H1 (cell line): ENCODE measurements around the gene CRYM. TPM values are rescaled to one million over a fixed set of nuclear protein-coding genes. Genes with fewer than 3 reads are reported as not detected.

ENCODE experiments used
- CTCF ChIA-PET: fragments of 300-600 bp; sonication (Branson Sonifier 250); formaldehyde crosslinking; loops from one replicate; lab custom pipeline; 2021; ENCODE audit not compliant: partially characterized antibody; lab: Charles Lee
- POLR2A ChIA-PET: fragments of 300-600 bp; sonication (Branson Sonifier 250); formaldehyde crosslinking; loops from one replicate; lab custom pipeline; 2021; ENCODE audit warnings: inconsistent platforms; ENCODE audit not compliant: partially characterized antibody; lab: Charles Lee
- DNase-seq, 2 experiments: peaks; one replicate each; pipeline versions ENCODE4 v3.0.0 to v3.0.0-alpha.2; 2010 to 2022; ENCODE audit warnings: low spot score in 2 of 2, low read depth in 1 of 2, mixed read lengths in 1 of 2
- FAIRE-seq: peaks from 2 replicates; lab custom pipeline; 2011; peaks lifted over from hg19 to GRCh38; lab: Jason Lieb, UNC
- H2AFZ ChIP-seq: 2 replicates; pipeline ENCODE4 v1.8.1; 2012; ENCODE audit warnings: low read length, inconsistent platforms
- H2AK5ac ChIP-seq: 2 replicates; pipeline ENCODE4 v1.6.1; 2013; ENCODE audit warnings: low read depth, low read length
- H2BK120ac ChIP-seq: replicated peaks from 2 replicates; pipeline ENCODE3; 2013; ENCODE audit warnings: low read depth, low read length, inconsistent platforms
- H2BK12ac ChIP-seq: 2 replicates; pipeline ENCODE4 v1.6.1; 2013; ENCODE audit warnings: low read depth, low read length
- H2BK15ac ChIP-seq: 2 replicates; pipeline ENCODE4 v1.6.1; 2013; ENCODE audit warnings: low read length
- H2BK20ac ChIP-seq: 2 replicates; pipeline ENCODE4 v1.6.1; 2013; ENCODE audit warnings: low read length
- H2BK5ac ChIP-seq: 2 replicates; pipeline ENCODE4 v1.6.1; 2013; ENCODE audit warnings: low read depth, low read length
- H3K14ac ChIP-seq: 2 replicates; pipeline ENCODE4 v1.6.1; 2013; ENCODE audit warnings: inconsistent platforms; ENCODE audit not compliant: insufficient read length
- H3K18ac ChIP-seq: 2 replicates; pipeline ENCODE4 v1.6.1; 2013; ENCODE audit warnings: low read length; ENCODE audit errors: extremely low read depth
- H3K23ac ChIP-seq: 2 replicates; pipeline ENCODE4 v1.6.1; 2013; ENCODE audit warnings: inconsistent platforms; ENCODE audit not compliant: insufficient read length
- H3K23me2 ChIP-seq: 2 replicates; pipeline ENCODE4 v1.6.1; 2013; ENCODE audit warnings: low read depth, low read length
- H3K27ac ChIP-seq: 2 replicates; pipeline ENCODE4 v1.6.1; 2011; ENCODE audit warnings: low read depth, low read length, inconsistent platforms
- H3K27me3 ChIP-seq, 4 experiments: replicated peaks in 1 of 4; 1 replicate in 1 of 4; 2 replicates in 3 of 4; pipeline versions ENCODE4 v1.6.1 to v1.8.1; 2011 to 2013; ENCODE audit warnings: low read length in 3 of 4, mild to moderate bottlenecking in 3 of 4, inconsistent platforms in 2 of 4, mixed read lengths in 2 of 4, moderate library complexity in 1 of 4; ENCODE audit not compliant: control insufficient read depth in 3 of 4, insufficient read depth in 3 of 4; ENCODE audit errors: extremely low read depth in 1 of 4
- H3K36me3 ChIP-seq, 4 experiments: 2 replicates each; pipeline versions ENCODE4 v1.6.1 to v1.8.1; 2011 to 2013; ENCODE audit warnings: mild to moderate bottlenecking in 4 of 4, low read length in 3 of 4, moderate library complexity in 2 of 4, control low read depth in 1 of 4, inconsistent platforms in 1 of 4; ENCODE audit not compliant: insufficient read depth in 4 of 4, control insufficient read depth in 2 of 4
- H3K4ac ChIP-seq: replicated peaks from 2 replicates; pipeline ENCODE3; 2013; ENCODE audit warnings: low read length, low read depth, mixed read lengths, inconsistent platforms; ENCODE audit not compliant: insufficient read length
- H3K4me1 ChIP-seq, 4 experiments: replicated peaks in 1 of 4; 1 replicate in 1 of 4; 2 replicates in 3 of 4; pipeline versions ENCODE4 v1.6.1 to v1.8.1; 2011 to 2013; ENCODE audit warnings: low read length in 3 of 4, inconsistent platforms in 2 of 4, mixed read lengths in 1 of 4; ENCODE audit not compliant: insufficient read depth in 4 of 4, control insufficient read depth in 3 of 4
- H3K4me2 ChIP-seq, 2 experiments: 2 replicates each; pipeline versions ENCODE4 v1.6.1 to v1.8.1; 2011 to 2013; ENCODE audit warnings: low read depth in 2 of 2, low read length in 2 of 2, control low read depth in 1 of 2, inconsistent platforms in 1 of 2, mild to moderate bottlenecking in 1 of 2; ENCODE audit not compliant: insufficient read depth in 1 of 2
- H3K4me3 ChIP-seq, 4 experiments: fragments of 200-600, 300-600 bp in 1 of 4; sonication (generic), shearing (Covaris generic), sonication (Bioruptor Twin) in 1 of 4; 2 replicates each; pipeline versions ENCODE4 v1.5.1 to v1.8.1; 2011 to 2016; ENCODE audit warnings: low read length in 4 of 4, low read depth in 3 of 4, control low read depth in 2 of 4, inconsistent platforms in 2 of 4, mild to moderate bottlenecking in 2 of 4, mixed read lengths in 1 of 4, moderate library complexity in 1 of 4; ENCODE audit not compliant: insufficient read depth in 2 of 4; ENCODE audit errors: extremely low read depth in 1 of 4
- H3K56ac ChIP-seq: replicated peaks from 2 replicates; pipeline ENCODE3; 2013; ENCODE audit warnings: low read depth, mild to moderate bottlenecking, mixed read lengths, low read length, inconsistent platforms; ENCODE audit not compliant: insufficient read length
- H3K79me1 ChIP-seq: 2 replicates; pipeline ENCODE4 v1.6.1; 2013; ENCODE audit warnings: low read depth, low read length, control low read depth
- H3K79me2 ChIP-seq, 2 experiments: 2 replicates each; pipeline versions ENCODE4 v1.6.1 to v1.8.1; 2012 to 2013; ENCODE audit warnings: low read length in 2 of 2, mild to moderate bottlenecking in 2 of 2, inconsistent platforms in 1 of 2; ENCODE audit not compliant: insufficient read depth in 2 of 2, control insufficient read depth in 1 of 2
- H3K9ac ChIP-seq, 4 experiments: replicated peaks in 1 of 4; 1 replicate in 1 of 4; 2 replicates in 3 of 4; pipeline versions ENCODE4 v1.6.1 to v1.8.1; 2011 to 2013; ENCODE audit warnings: low read depth in 3 of 4, low read length in 3 of 4, control low read depth in 2 of 4, mild to moderate bottlenecking in 2 of 4, moderate library complexity in 2 of 4, inconsistent platforms in 1 of 4; ENCODE audit errors: extremely low read depth in 1 of 4
- H3K9me3 ChIP-seq, 2 experiments: 2 replicates each; pipeline versions ENCODE4 v1.6.1 to v1.8.1; 2012 to 2013; ENCODE audit warnings: mild to moderate bottlenecking in 2 of 2, moderate library complexity in 2 of 2, control low read depth in 1 of 2, inconsistent platforms in 1 of 2, low read depth in 1 of 2, low read length in 1 of 2, mixed read lengths in 1 of 2; ENCODE audit not compliant: insufficient read depth in 2 of 2
- H4K20me1 ChIP-seq, 2 experiments: replicated peaks in 1 of 2; 2 replicates each; pipeline versions ENCODE3 to v1.8.1; 2011 to 2013; ENCODE audit warnings: inconsistent platforms in 2 of 2, low read length in 2 of 2, mild to moderate bottlenecking in 1 of 2; ENCODE audit not compliant: insufficient read depth in 2 of 2, control insufficient read depth in 1 of 2
- H4K5ac ChIP-seq: 2 replicates; pipeline ENCODE4 v1.6.1; 2013; ENCODE audit warnings: low read length, low read depth, mixed read lengths, inconsistent platforms; ENCODE audit not compliant: insufficient read length
- H4K8ac ChIP-seq: 2 replicates; pipeline ENCODE4 v1.8.0; 2013; ENCODE audit warnings: mild to moderate bottlenecking, moderate library complexity, low read length, inconsistent platforms; ENCODE audit not compliant: insufficient read depth; ENCODE audit errors: extremely low read depth
- H4K91ac ChIP-seq: replicated peaks from 2 replicates; pipeline ENCODE3; 2013; ENCODE audit warnings: low read length, mixed read lengths, inconsistent platforms; ENCODE audit not compliant: insufficient read length
- CBX8 ChIP-seq: fragments of 300-800, 300-1000 bp; sonication (generic); IDR thresholded peaks from 2 replicates; pipeline ENCODE4 v1.7.1; 2016; ENCODE audit warnings: low read depth, low read length, borderline replicate concordance
- EGR1 ChIP-seq: IDR thresholded peaks from 2 replicates; pipeline ENCODE4 v1.6.1; 2011; ENCODE audit warnings: low read depth, low read length, borderline replicate concordance
- FOSL1 ChIP-seq: IDR thresholded peaks from 2 replicates; pipeline ENCODE4 v1.6.1; 2011; ENCODE audit warnings: mild to moderate bottlenecking, low read depth, low read length, moderate library complexity; ENCODE audit not compliant: insufficient read depth
- HDAC6 ChIP-seq: IDR thresholded peaks from one replicate; pipeline ENCODE4 v1.7.1; 2012; ENCODE audit warnings: low read depth, mild to moderate bottlenecking, inconsistent platforms, low read length, moderate library complexity
- JUN ChIP-seq: IDR thresholded peaks from 2 replicates; pipeline ENCODE4 v1.6.1; 2011; ENCODE audit warnings: low read depth, mild to moderate bottlenecking, improper control_type of control experiment, low read length
- JUND ChIP-seq: IDR thresholded peaks from 2 replicates; pipeline ENCODE4 v1.6.1; 2011; ENCODE audit warnings: mild to moderate bottlenecking, improper control_type of control experiment, low read length
- KDM4A ChIP-seq: IDR thresholded peaks from one replicate; pipeline ENCODE4 v1.7.1; 2012; ENCODE audit warnings: low read depth, mild to moderate bottlenecking, moderate library complexity, low read length, inconsistent platforms; ENCODE audit not compliant: severe bottlenecking
- SAP30 ChIP-seq: fragments of 300-600 bp; sonication (generic); IDR thresholded peaks from 2 replicates; pipeline ENCODE4 v1.7.1; 2012; ENCODE audit warnings: low read length, moderate library complexity, mild to moderate bottlenecking, inconsistent platforms; ENCODE audit not compliant: insufficient read depth, insufficient replicate concordance
- SUZ12 ChIP-seq: fragments of 200-600 bp; sonication (generic); IDR thresholded peaks from 2 replicates; pipeline ENCODE4 v1.6.1; 2012; ENCODE audit warnings: mild to moderate bottlenecking, inconsistent platforms, low read length, moderate library complexity, mixed read lengths
- TBP ChIP-seq: IDR thresholded peaks from 2 replicates; pipeline ENCODE4 v1.6.1; 2011; ENCODE audit warnings: low read depth, low read length, improper control_type of control experiment
- TCF12 ChIP-seq: IDR thresholded peaks from 2 replicates; pipeline ENCODE4 v1.6.1; 2011; ENCODE audit warnings: low read depth, mild to moderate bottlenecking, low read length
- TEAD4 ChIP-seq: IDR thresholded peaks from 2 replicates; pipeline ENCODE4 v1.6.1; 2012; ENCODE audit warnings: low read depth, low read length, inconsistent platforms, mixed read lengths
- YY1 ChIP-seq: IDR thresholded peaks from 2 replicates; pipeline ENCODE4 v1.6.1; 2011; ENCODE audit warnings: low read depth, mild to moderate bottlenecking, low read length
- WGBS, 2 experiments: shearing (Covaris generic) in 1 of 2; methylation state at CpG; one replicate each; pipeline versions ENCODE4 v1.1.6 to v1.1.7; 2013 to 2015; ENCODE audit warnings: low lambda C conversion rate in 2 of 2, mixed read lengths in 2 of 2, inconsistent platforms in 1 of 2, low coverage in 1 of 2, missing lambda C conversion rate in 1 of 2; ENCODE audit not compliant: insufficient replicate concordance in 2 of 2, insufficient coverage in 1 of 2, insufficient read length in 1 of 2; ENCODE audit errors: extremely low coverage in 1 of 2, missing lambda C conversion rate in 1 of 2; 5-methylcytosine and 5-hydroxymethylcytosine counted together
- polyA plus RNA-seq, 7 experiments: library from polyadenylated mRNA; depleted of rRNA in 3 of 7; stranded (reverse) in 5 of 7; unstranded in 2 of 7; fragments of >200 nt in 5 of 7; fragments of 200-250 nt in 2 of 7; gene quantifications; 1 replicate in 5 of 7; 2 replicates in 1 of 7; 4 replicates in 1 of 7; pipeline versions ENCODE4 v1.2.1 to v1.2.3, GENCODE V29; 2011 to 2013; ENCODE audit warnings: missing spikeins in 2 of 7, mixed read lengths in 2 of 7
- total RNA-seq: library from RNA; stranded (reverse); fragmentation: NEBNext Ultra II Directional; extraction: Animal tissue kit (Norgen Biotek cat#: 25700); gene quantifications from 2 replicates; pipeline ENCODE4 v1.2.1, GENCODE V29; 2021
- TF ChIP-seq, protein P1 (sequence below): IDR thresholded peaks from 2 replicates; pipeline ENCODE4 v1.6.1; 2012; ENCODE audit warnings: low read length, inconsistent platforms

CRYM gene
- total and polyA plus RNA-seq, 2 of the 8 experiments (the other 6 are each of a cell fraction or from before 2014, with no cell fraction given), result 12.9 to 40.4 TPM

GRCh38 chr16:21257284-21257683 lies 20.8 kb downstream of the CRYM start:
- POLR2A ChIA-PET, result no interaction called here
- H3K9me3 ChIP-seq, result no peaks in the 10 kb centered on the region

More at GRCh38 chr16:21257284-21257683, 20.8 kb downstream of the CRYM start:
- no peak overlapping the region for H2BK15ac ChIP-seq
- H3K4me3 ChIP-seq, result no peak overlapping the region
- no peaks in the 10 kb centered on the region for H3K79me1 ChIP-seq
- no peak overlapping the region for H3K56ac ChIP-seq
- H2BK120ac ChIP-seq, result no peak overlapping the region
- CTCF ChIA-PET, result no interaction called here
- H3K79me2 ChIP-seq, result no peaks in the 10 kb centered on the region
- H3K36me3 ChIP-seq, result no peaks in the 10 kb centered on the region; a peak in 1 of 8 replicates
- no peak overlapping the region for H3K23ac ChIP-seq
- DNase-seq (no peak), FAIRE-seq (no peak)
- no peak overlapping the region for H4K91ac ChIP-seq
- H4K20me1 ChIP-seq, result no peaks in the 10 kb centered on the region
- H4K8ac ChIP-seq, result no peak overlapping the region
- no peak overlapping the region for H2BK12ac ChIP-seq
- H3K27me3 ChIP-seq, result no peaks in the 10 kb centered on the region
- no peak overlapping the region for H4K5ac ChIP-seq
- no peak overlapping the region for H2AFZ ChIP-seq
- no peak overlapping the region for H2AK5ac ChIP-seq
- H3K27ac ChIP-seq, result no peak overlapping the region
- TF ChIP-seq EGR1 (no peak), SUZ12 (no peak), TCF12 (no peak), JUND (no peak), SAP30 (no peak), TEAD4 (no peak), KDM4A (no peak), FOSL1 (no peak), TBP (no peak), CBX8 (no peak), YY1 (no peak), HDAC6 (no peak), JUN (no peak)
- TF ChIP-seq, protein P1, sequence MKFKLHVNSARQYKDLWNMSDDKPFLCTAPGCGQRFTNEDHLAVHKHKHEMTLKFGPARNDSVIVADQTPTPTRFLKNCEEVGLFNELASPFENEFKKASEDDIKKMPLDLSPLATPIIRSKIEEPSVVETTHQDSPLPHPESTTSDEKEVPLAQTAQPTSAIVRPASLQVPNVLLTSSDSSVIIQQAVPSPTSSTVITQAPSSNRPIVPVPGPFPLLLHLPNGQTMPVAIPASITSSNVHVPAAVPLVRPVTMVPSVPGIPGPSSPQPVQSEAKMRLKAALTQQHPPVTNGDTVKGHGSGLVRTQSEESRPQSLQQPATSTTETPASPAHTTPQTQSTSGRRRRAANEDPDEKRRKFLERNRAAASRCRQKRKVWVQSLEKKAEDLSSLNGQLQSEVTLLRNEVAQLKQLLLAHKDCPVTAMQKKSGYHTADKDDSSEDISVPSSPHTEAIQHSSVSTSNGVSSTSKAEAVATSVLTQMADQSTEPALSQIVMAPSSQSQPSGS, result no peak
- TF ChIP-seq, all 59 proteins: peak for 0
- no peak overlapping the region for H2BK20ac ChIP-seq
- H3K4me1 ChIP-seq, result no peaks in the 10 kb centered on the region
- H3K23me2 ChIP-seq, result no peaks in the 10 kb centered on the region
- no peak overlapping the region for H3K14ac ChIP-seq
- no peak overlapping the region for H3K18ac ChIP-seq
- H3K4me2 ChIP-seq, result no peak overlapping the region
- 91% methylated on average over 4 of the region's 4 CpGs; no CpG with 5 or more reads in 1 of the 2 experiments for WGBS, 2 experiments
- no peak overlapping the region for H3K4ac ChIP-seq
- H2BK5ac ChIP-seq, result no peak overlapping the region
- no peak overlapping the region for H3K9ac ChIP-seq
